A549 treated with CpdA at 1 μM for 4 hours (cell line): ENCODE measurements around the gene TSPEAR. TPM values are rescaled to one million over a fixed set of nuclear protein-coding genes. Genes with fewer than 3 reads are reported as not detected.

Source experiments
- total RNA-seq: library from RNA; stranded (reverse); fragments of 200-300 nt; extraction: Qiagen RNA extraction; gene quantifications from 5 replicates; pipeline ENCODE4 v1.2.3, GENCODE V29; 2022; ENCODE audit warnings: low read depth

The TSPEAR gene
- 0.04 TPM in 1 of 5 replicates, not detected in the others for total RNA-seq

GRCh38 chr21:44711327-44712202, at the start of gene TSPEAR:
Gene TSPEAR, minus strand, starts transcription at chr21:44711572. Its CDS starts 58 bp downstream, at chr21:44711514.

GRCh38 chr21:44697172-44697810, 14.1 kb downstream of the TSPEAR start, which contains the start of gene KRTAP10-12:
Gene KRTAP10-12, plus strand, starts transcription at chr21:44697172. Its CDS starts 30 bp downstream, at chr21:44697202.

GRCh38 chr21:44681861-44682579, 29.4 kb downstream of the TSPEAR start, which contains the start of gene KRTAP12-1:
Gene KRTAP12-1, minus strand, starts transcription at chr21:44682163. Its CDS starts 40 bp downstream, at chr21:44682123.

DNA sequence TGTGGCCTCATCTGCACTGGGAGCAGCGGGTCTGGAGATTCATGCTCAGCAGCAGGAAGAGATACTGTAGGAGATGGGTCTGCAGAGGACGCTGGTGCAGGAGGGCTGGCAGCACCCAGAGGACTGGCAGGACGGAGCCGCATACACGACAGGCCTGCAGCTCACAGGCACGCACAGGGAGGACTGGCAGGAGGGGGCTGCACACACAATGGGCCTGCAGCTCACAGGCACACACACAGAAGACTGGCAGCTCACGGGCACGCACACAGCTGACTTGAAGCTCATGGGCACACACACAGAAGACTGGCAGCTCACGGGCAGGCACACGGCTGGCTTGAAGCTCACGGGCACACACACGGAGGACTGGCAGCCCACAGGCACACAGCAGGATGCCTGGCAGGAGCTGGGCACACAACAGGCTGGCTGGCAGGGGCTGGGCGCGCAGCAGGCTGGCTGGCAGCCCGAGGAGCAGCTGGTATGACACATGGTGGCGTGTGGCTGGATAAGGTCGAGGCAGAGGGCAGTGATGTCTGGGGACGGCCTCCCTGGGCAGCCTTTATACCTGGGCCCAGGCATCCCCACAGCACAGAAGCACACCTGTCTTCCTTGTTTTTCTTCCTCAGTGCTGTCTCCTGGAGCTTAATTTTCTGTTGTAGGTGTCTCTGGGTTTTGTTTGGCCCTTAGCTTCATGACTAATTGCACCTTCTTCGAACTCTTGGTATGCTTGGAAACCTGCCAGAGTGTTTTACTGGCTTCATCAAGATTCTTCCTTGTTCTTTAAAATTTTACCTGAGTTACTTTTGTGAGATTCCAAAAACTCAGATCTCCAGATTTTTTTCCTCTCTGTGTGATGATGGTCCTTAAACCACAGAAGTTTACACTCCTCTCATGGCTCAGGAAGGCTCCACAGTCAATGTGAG, 44.7 kb downstream of the TSPEAR start, which contains the start of gene KRTAP12-2:
Gene KRTAP12-2 (minus strand): TSS at position 527 of the 920 bp plus-strand sequence. CDS start 41 bp downstream, at position 486.

DNA sequence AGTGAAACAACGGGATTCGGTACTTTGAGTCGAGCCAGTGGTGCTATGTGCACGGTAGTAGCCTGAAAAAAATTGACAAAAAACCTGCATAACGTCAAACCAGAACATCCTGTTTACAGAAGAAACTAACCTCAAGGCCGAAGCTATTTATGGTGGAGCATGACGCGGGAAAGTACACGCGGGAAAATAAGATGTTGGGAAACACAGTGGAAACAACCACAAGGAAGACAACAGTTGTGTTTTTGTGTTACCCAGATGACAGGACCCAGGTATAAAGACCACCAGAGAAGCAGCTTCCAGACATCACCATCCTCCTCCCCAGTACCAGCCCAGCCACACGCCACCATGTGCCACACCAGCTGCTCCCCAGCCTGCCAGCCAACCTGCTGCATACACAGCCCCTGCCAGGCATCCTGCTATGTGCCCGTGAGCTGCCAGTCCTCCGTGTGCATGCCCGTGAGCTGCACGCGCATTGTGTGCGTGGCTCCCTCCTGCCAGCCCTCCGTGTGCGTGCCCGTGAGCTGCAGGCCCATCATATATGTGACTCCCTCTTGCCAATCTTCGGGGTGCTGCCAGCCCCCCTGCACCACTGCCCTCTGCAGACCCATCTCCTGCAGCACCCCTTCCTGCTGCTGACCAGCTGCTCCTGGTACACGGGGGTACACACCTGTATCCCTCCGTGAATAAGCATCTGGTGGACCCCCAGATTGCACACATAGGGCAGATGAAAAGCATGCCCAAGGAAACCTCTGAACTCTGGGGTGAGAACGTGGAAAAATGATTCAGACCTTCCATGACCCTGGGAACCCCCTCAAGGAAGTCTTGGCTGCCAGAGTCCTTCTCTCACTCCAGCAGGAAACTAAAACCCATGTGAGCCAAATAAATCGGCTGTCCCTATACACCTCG, 53.5 kb downstream of the TSPEAR start, which contains the start of gene KRTAP12-3:
Gene KRTAP12-3 (plus strand): TSS at position 298 of the 906 bp plus-strand sequence. CDS start 48 bp downstream, at position 346.

GRCh38 chr21:44654576-44655175, 56.7 kb downstream of the TSPEAR start, which contains the start of gene KRTAP12-4:
Gene KRTAP12-4, minus strand, starts transcription at chr21:44654659. Its CDS starts 45 bp downstream, at chr21:44654614.

DNA sequence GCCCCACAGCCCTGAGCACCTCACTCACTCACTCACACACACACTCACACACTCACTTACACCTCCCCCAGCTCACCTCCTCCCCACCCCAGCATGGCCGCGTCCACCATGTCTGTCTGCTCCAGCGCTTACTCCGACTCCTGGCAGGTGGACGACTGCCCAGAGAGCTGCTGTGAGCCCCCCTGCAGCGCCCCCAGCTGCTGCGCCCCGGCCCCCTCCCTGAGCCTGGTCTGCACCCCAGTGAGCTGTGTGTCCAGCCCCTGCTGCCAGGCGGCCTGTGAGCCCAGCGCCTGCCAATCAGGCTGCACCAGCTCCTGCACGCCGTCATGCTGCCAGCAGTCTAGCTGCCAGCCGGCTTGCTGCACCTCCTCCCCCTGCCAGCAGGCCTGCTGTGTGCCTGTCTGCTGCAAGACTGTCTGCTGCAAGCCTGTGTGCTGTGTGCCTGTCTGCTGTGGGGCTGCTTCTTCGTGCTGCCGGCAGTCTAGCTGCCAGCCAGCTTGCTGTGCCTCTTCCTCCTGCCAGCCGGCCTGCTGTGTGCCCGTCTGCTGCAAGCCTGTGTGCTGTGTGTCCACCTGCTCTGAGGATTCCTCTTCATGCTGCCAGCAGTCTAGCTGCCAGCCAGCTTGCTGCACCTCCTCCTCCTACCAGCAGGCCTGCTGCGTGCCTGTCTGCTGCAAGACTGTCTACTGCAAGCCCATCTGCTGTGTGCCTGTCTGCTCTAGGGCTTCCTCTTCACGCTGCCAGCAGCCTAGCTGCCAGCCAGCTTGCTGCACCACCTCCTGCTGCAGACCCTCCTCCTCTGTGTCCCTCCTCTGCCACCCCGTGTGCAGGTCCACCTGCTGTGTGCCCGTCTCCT, 64.8 kb downstream of the TSPEAR start, which contains the start of gene KRTAP10-11:
Gene KRTAP10-11 (plus strand): TSS at position 49 of the 856 bp plus-strand sequence. CDS start 45 bp downstream, at position 94.

GRCh38 chr21:44637018-44637850, 74.1 kb downstream of the TSPEAR start, which contains the start of gene KRTAP10-10:
Gene KRTAP10-10, plus strand, starts transcription at chr21:44637356. Its CDS starts 62 bp downstream, at chr21:44637418.

DNA sequence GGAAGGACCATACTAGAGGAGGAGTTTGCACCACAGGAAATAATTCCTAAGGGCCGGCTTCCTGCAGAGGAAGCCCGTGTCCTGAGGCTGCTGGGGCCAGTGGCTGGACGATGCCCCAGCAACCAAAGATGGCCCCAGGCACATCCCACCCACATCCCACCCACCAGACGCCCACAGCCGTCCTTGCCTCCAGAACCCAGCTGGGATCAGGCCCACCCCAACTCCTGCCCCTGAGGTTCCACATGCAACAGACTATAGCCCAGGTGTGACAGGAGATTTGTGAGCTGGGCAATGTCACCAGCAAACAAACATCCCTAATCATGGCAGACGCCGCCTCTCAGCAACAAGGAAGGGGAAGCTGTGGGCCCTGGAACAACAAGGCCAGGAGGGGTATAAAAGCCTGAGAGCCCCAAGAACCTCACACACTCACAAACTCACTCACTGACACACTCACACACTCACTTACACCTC, 84.7 kb downstream of the TSPEAR start, which contains the start of gene KRTAP10-9:
Gene KRTAP10-9 (plus strand): TSS at position 421 of the 471 bp plus-strand sequence. CDS start 79 bp downstream, outside the sequence.

DNA sequence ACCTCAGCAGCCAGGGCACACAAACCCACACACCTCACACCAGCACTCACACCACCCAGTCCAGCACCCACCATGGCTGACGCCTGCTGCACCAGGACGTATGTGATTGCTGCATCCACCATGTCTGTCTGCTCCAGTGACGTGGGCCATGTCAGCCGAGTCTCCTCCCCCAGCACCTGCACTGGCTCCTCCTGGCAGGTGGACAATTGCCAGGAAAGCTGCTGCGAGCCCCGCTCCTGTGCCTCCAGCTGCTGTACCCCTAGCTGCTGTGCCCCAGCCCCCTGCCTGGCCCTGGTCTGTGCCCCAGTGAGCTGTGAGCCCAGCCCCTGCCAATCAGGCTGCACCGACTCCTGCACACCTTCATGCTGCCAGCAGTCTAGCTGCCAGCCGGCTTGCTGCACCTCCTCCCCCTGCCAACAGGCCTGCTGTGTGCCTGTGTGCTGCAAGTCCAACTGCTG, 99.3 kb downstream of the TSPEAR start, which contains the start of gene KRTAP10-8:
Gene KRTAP10-8 (plus strand): TSS at position 51 of the 458 bp plus-strand sequence. CDS start 22 bp downstream, at position 73.

GRCh38 chr21:44600118-44600978, 111.0 kb downstream of the TSPEAR start, which contains the start of gene KRTAP10-7:
Gene KRTAP10-7, plus strand, starts transcription at chr21:44600597. Its CDS starts 25 bp downstream, at chr21:44600622.

GRCh38 chr21:44592446-44593311, 118.7 kb downstream of the TSPEAR start, which contains the start of gene KRTAP10-6:
Gene KRTAP10-6, minus strand, starts transcription at chr21:44592505. Its CDS starts 21 bp downstream, at chr21:44592484.

DNA sequence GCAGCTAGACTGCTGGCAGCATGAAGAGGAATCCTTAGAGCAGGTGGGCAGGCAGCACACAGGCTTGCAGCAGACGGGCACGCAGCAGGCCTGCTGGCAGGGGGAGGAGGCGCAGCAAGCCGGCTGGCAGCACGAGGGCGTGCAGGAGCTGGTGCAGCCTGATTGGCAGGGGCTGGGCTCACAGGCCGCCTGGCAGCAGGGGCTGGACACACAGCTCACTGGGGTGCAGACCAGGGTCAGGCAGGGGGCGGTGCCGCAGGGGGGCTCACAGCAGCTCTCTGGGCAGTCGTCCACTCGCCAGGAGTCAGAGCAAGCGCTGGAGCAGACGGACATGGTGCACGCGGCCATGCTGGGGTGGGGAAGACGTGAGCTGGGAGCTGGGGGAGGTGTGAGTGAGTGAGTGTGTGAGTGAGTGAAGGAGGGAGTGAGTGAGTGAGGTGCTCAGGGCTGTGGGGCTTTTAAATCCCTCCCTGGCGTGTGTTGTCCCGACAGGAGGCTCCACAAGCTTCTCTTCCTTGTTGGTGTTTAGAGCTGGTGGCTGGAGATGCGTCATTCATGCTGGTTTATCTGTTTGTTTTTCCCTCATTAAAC, 131.0 kb downstream of the TSPEAR start, which contains the start of gene KRTAP10-5:
Gene KRTAP10-5 (minus strand): TSS at position 374 of the 591 bp plus-strand sequence. CDS start 26 bp downstream, at position 348.

